ENCODE results near the gene SFXN4. TPM values are rescaled to one million over a fixed set of nuclear protein-coding genes. Genes with fewer than 3 reads are reported as not detected.

Gene SFXN4
- total and polyA plus RNA-seq, 2 of the 13 experiments (the other 11 are each of a cell fraction or from before 2014, with no cell fraction given), result 47.7 to 64.9 TPM

DNA sequence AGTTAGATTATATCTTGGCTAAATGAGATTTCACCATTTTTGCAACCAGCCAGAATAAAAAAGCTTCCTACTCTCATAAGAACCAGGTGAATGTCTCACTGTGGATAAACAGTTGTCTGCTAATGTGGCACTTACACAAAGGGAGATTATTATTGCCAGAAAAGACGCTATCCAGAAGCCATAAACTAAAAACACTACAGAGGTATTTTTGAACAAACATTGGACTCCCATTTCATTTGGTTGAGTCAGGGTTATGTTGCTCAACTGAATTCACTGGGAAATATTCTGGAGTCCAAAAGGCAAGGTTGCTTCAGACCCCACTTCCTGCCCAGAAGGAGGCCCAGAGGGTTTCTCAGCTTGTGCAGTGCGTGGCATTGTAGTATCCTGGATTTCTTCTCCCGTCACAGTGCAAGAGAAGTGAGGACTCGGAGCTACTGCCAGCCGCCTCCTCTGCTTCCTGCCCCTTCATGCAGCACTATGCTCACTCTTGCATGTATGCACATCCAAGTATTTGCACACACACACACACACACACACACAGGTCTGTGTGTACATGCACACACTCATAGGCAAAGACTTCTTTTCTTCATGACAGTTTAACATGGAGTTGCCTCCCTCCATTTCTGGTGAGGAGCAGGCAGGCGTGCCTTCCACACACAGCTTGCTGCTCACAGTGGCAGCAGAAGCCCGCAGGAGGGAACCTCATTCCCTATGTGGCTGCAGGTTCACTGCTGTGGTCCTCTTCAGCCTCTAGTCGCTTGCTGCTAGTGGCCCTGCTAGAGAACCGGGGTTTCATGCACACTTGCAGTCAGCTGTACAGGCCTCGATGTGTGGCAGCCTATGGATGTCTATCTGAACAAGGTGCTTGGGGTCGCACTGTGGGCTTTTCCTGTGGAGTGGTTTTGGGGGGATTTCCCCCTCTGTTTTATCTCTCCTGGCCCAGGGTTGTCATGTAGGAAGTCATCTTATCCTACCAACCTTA, 51.5 kb downstream of the SFXN4 start (continued):
- TF ChIP-seq, protein P1, sequence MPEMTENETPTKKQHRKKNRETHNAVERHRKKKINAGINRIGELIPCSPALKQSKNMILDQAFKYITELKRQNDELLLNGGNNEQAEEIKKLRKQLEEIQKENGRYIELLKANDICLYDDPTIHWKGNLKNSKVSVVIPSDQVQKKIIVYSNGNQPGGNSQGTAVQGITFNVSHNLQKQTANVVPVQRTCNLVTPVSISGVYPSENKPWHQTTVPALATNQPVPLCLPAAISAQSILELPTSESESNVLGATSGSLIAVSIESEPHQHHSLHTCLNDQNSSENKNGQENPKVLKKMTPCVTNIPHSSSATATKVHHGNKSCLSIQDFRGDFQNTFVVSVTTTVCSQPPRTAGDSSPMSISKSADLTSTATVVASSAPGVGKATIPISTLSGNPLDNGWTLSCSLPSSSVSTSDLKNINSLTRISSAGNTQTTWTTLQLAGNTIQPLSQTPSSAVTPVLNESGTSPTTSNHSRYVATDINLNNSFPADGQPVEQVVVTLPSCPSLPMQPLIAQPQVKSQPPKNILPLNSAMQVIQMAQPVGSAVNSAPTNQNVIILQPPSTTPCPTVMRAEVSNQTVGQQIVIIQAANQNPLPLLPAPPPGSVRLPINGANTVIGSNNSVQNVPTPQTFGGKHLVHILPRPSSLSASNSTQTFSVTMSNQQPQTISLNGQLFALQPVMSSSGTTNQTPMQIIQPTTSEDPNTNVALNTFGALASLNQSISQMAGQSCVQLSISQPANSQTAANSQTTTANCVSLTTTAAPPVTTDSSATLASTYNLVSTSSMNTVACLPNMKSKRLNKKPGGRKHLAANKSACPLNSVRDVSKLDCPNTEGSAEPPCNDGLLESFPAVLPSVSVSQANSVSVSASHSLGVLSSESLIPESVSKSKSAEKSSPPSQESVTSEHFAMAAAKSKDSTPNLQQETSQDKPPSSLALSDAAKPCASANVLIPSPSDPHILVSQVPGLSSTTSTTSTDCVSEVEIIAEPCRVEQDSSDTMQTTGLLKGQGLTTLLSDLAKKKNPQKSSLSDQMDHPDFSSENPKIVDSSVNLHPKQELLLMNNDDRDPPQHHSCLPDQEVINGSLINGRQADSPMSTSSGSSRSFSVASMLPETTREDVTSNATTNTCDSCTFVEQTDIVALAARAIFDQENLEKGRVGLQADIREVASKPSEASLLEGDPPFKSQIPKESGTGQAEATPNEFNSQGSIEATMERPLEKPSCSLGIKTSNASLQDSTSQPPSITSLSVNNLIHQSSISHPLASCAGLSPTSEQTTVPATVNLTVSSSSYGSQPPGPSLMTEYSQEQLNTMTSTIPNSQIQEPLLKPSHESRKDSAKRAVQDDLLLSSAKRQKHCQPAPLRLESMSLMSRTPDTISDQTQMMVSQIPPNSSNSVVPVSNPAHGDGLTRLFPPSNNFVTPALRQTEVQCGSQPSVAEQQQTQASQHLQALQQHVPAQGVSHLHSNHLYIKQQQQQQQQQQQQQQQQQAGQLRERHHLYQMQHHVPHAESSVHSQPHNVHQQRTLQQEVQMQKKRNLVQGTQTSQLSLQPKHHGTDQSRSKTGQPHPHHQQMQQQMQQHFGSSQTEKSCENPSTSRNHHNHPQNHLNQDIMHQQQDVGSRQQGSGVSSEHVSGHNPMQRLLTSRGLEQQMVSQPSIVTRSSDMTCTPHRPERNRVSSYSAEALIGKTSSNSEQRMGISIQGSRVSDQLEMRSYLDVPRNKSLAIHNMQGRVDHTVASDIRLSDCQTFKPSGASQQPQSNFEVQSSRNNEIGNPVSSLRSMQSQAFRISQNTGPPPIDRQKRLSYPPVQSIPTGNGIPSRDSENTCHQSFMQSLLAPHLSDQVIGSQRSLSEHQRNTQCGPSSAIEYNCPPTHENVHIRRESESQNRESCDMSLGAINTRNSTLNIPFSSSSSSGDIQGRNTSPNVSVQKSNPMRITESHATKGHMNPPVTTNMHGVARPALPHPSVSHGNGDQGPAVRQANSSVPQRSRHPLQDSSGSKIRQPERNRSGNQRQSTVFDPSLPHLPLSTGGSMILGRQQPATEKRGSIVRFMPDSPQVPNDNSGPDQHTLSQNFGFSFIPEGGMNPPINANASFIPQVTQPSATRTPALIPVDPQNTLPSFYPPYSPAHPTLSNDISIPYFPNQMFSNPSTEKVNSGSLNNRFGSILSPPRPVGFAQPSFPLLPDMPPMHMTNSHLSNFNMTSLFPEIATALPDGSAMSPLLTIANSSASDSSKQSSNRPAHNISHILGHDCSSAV (CRISPR knock-in tag; IDR thresholded peaks at IDR 0.05; ENCODE audit: borderline replicate concordance), result no peak
- TF ChIP-seq MTF1 (CRISPR knock-in tag; IDR thresholded peaks at IDR 0.05), result no peak
- TF ChIP-seq ZFP37 (CRISPR knock-in tag; IDR thresholded peaks at IDR 0.05; ENCODE audit: borderline replicate concordance), result no peak
- TF ChIP-seq, protein P2, sequence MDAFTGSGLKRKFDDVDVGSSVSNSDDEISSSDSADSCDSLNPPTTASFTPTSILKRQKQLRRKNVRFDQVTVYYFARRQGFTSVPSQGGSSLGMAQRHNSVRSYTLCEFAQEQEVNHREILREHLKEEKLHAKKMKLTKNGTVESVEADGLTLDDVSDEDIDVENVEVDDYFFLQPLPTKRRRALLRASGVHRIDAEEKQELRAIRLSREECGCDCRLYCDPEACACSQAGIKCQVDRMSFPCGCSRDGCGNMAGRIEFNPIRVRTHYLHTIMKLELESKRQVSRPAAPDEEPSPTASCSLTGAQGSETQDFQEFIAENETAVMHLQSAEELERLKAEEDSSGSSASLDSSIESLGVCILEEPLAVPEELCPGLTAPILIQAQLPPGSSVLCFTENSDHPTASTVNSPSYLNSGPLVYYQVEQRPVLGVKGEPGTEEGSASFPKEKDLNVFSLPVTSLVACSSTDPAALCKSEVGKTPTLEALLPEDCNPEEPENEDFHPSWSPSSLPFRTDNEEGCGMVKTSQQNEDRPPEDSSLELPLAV (CRISPR knock-in tag; conservative IDR thresholded peaks at IDR 0.05; ENCODE audit: low read depth), result no peak
- TF ChIP-seq, protein P3, sequence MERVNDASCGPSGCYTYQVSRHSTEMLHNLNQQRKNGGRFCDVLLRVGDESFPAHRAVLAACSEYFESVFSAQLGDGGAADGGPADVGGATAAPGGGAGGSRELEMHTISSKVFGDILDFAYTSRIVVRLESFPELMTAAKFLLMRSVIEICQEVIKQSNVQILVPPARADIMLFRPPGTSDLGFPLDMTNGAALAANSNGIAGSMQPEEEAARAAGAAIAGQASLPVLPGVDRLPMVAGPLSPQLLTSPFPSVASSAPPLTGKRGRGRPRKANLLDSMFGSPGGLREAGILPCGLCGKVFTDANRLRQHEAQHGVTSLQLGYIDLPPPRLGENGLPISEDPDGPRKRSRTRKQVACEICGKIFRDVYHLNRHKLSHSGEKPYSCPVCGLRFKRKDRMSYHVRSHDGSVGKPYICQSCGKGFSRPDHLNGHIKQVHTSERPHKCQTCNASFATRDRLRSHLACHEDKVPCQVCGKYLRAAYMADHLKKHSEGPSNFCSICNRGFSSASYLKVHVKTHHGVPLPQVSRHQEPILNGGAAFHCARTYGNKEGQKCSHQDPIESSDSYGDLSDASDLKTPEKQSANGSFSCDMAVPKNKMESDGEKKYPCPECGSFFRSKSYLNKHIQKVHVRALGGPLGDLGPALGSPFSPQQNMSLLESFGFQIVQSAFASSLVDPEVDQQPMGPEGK (CRISPR knock-in tag; IDR thresholded peaks at IDR 0.05), result 0 out of 2 replicates have a peak, but pooled peaks have one; percentile 26
- TF ChIP-seq CHD2 (IDR thresholded peaks at IDR 0.05; ENCODE audit: low read depth, low read length), result no peak
- TF ChIP-seq CEBPG (CRISPR knock-in tag; IDR thresholded peaks at IDR 0.05), result peak; percentile 98
- TF ChIP-seq RFXAP (CRISPR knock-in tag; IDR thresholded peaks at IDR 0.05; ENCODE audit: borderline replicate concordance), result no peak
- TF ChIP-seq ZNF20 (CRISPR knock-in tag; IDR thresholded peaks at IDR 0.05), result no peak
- TF ChIP-seq KMT2B (CRISPR knock-in tag; IDR thresholded peaks at IDR 0.05), result no peak
- TF ChIP-seq, protein P4, sequence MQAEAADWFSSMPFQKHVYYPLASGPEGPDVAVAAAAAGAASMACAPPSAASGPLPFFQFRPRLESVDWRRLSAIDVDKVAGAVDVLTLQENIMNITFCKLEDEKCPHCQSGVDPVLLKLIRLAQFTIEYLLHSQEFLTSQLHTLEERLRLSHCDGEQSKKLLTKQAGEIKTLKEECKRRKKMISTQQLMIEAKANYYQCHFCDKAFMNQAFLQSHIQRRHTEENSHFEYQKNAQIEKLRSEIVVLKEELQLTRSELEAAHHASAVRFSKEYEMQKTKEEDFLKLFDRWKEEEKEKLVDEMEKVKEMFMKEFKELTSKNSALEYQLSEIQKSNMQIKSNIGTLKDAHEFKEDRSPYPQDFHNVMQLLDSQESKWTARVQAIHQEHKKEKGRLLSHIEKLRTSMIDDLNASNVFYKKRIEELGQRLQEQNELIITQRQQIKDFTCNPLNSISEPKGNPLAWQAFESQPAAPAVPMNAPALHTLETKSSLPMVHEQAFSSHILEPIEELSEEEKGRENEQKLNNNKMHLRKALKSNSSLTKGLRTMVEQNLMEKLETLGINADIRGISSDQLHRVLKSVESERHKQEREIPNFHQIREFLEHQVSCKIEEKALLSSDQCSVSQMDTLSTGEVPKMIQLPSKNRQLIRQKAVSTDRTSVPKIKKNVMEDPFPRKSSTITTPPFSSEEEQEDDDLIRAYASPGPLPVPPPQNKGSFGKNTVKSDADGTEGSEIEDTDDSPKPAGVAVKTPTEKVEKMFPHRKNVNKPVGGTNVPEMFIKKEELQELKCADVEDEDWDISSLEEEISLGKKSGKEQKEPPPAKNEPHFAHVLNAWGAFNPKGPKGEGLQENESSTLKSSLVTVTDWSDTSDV (CRISPR knock-in tag; IDR thresholded peaks at IDR 0.05), result no peak
- TF ChIP-seq MED8 (CRISPR knock-in tag; IDR thresholded peaks at IDR 0.05; ENCODE audit: insufficient replicate concordance), result peak; percentile 42
- no peak for TF ChIP-seq MIER2 (CRISPR knock-in tag; IDR thresholded peaks at IDR 0.05)
